Activated CD4-positive, CD25-positive, alpha-beta regulatory T cell (primary cell): ENCODE data around the gene GALNT16.

Experiments used
- DNase-seq, 4 experiments: peaks; one replicate each; lab custom pipeline; 2025; lab: John Stamatoyannopoulos, UW

GALNT16 gene

DNA sequence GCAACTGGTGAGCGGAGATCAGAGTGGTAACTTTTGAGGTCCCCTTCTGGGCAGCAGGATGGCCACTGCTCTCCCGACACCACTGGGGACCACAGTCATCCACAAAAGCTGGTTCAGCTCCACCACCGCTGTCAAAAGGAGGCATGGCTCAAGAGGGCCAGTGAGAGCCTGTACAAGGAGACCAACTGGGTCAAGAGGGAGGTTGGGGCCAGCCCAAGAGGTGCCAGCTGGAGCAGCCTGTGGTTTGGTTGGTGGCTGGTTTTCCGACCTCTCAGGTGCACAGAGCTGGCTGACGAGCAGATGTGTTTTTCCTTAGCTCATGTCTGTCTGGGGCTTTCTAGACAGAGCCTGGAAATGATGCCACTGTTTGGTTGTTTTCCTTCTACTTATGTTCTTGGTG lies 78.0 kb downstream of the GALNT16 start:
- no peak for DNase-seq

DNA sequence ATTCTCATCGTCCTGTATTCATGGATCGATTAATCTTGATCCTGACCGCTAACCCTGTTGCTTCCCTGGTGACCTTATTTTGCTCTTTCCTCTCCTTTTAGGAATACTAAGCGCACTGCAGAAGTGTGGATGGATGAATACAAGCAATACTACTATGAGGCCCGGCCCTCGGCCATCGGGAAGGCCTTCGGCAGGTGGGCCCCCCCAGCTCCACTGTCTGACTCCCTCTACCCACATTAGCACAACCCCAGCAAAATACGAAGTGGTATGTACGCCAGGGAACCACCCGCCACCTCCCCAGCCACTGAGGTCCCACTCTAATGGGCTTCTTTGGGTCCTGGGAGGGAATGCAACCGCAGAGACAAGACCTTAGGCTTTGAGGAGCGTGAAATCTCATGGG lies 79.5 kb downstream of the GALNT16 start:
- DNase-seq = no peak

DNA sequence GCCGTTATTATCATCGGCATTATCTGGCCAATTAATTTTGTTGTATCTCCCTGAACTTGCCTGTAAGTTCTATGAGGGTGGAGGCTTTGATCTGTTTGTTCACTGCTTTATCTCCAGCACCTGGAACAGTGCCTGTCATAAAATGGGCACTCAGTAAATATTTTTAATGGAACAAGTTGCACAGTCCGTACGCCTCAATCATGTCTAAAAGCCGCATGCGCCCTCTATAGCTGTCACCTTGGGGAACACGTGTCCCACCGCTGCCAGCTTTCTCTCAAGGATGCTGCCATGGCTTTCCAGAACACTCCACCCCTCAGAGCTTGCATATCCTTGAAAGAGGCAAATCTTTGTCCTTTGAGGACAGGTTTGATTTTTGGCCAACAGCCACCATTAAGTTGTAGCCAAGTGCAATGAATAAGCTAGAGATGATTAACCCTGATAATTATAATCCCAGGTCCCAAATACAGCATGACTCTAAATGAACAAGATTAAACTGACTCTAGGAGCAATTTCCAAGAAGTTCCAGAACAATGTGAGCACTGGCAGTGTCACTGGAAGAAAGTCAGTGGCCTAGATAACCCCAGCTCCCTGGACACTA lies 83.1 kb downstream of the GALNT16 start:
- no peak for DNase-seq

DNA sequence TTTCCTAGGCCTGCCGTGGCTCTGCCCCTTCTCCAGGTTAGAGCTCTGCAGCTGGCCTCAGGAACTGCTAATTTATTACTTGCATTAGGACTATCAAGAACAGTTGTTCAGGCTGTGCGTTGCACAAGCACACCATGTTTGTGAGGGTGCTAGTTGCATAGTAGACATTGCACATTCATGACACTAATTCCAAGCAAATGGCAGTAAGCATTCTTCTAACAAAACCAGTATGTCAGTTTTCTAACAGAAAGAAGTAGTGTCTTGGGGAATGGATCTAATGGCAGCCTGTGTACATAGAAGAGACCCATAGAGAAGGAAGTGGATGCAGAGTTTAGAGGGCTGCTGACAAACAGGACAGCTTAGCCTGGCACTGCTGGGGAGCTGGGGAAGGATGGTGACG lies 84.2 kb downstream of the GALNT16 start:
- DNase-seq = no peak

DNA sequence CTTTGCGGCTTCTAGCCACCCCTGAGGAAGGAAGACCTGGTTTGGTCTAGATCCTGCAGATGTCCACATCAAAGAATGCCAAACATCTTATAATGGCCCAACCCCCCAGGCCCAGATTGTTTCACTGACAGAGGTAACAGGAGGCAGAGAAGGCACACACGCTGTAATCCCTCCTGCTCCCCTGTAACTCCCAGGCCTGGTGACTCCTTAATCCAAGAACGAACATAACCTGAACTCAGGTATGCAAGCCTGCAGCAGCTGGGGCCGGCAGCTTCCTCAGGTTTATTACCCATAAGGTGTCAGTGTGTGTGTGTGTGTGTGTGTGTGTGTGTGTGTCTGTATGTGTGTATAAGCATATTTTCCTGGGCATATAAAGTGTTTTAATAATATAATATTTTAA lies 85.4 kb downstream of the GALNT16 start:
- DNase-seq = no peak

DNA sequence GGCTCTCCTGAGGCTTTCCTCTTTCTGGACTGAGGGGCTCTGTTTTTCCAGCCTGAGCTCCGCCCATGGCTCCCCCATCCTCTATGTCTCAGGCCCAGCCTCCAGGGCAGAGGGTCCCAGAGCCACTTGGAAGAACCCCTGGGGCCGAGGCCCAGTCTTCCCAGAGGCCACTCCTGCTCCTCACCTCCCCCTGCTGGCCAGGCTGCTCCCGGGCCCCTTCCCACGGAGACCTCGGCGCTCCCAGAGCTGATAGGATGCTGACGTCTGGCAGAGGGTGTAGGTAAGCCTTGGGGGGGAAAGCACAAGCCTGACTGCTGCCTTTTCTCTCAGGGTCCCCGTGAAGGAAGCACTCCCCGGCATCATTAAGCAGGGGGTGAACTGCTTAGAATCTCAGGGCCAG lies 86.8 kb downstream of the GALNT16 start:
- no peak for DNase-seq

DNA sequence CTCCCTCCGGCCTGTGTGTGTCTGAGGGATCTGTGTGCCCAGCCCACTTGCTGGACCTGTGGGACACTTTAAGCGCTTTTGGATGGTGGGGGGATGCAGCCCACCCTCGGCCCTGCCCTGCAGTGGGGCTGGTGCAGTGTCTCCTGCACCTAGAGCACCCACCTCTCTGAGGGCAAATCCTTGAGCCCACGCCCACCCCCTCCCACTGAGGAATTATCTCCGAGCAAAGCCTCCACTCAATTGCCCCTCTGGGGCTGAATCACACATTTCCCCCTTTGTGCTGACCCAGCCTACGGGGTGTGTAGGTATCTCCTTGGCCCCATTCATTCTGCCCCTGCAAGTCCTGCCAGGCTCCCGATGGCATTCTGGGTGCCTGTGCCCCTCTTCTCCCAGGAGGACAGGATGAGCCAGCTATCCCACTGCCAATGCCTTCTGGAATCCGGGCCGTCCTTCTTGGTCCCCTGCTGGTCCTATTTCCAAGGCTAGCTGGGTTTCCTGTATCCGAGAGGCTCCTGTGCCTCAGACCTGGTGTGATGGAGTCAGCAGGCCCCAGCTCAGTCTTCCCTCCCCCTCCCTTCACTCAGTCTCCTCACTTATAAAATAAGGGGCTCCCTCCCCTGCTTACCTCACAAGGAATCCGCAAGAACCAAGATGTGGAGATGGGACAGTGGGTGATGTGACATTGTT lies 89.3 kb downstream of the GALNT16 start:
- DNase-seq = no peak

DNA sequence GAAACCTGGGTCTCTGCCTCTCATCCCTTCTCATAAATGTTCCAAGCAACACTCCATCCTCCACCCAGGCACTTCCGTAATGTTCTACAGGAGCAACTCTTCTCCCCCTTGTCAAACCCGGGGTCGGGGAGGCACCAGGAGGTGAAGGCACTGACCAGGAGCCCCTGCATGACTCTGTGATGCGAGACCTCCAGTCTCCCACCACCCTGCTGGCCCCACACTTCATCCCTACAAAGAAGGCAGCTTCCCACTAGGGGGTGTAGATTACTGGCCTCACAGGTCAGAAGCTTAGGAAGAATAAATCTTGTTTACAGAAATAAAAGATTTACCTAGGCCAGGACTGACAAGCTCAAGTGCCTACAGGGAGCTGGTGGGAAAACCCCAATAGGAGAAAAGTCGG lies 90.9 kb downstream of the GALNT16 start:
- DNase-seq = no peak

DNA sequence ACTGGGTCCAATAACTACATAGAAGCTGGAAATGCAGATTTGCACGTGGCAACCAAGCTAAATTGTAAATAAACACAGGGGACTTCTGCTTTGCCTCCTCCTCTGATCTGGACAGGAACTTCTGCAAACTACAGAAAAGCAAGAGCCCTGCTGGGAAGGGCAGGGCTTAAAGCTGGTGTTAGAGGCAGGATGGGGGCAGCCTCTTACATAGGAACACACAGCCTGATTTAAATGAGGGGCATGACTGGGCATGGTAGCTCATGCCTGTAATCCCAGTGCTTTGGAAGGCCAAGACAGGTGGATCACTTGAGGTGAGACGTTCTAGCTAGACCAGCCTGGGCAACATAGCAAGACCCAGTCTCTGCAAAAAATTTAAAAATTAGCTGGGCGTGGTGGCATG lies 91.4 kb downstream of the GALNT16 start:
- DNase-seq = no peak

DNA sequence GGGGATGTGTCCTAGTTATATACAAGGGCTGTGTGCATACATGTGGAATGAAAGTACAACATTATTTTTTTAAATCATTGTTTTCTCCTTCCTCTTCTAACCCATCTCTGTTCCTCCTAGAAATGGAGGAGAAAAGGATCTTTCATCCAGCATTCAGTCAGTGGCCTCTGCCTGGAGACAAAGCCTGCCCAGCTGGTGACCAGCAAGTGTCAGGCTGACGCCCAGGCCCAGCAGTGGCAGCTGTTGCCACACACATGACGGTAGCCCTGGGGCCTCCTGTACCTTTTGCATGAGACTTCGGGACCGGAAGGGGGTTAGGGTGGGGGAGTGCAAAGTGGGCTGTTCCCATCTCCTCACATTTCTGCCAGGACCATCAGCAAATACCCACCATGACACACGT lies 92.0 kb downstream of the GALNT16 start:
- no peak for DNase-seq

DNA sequence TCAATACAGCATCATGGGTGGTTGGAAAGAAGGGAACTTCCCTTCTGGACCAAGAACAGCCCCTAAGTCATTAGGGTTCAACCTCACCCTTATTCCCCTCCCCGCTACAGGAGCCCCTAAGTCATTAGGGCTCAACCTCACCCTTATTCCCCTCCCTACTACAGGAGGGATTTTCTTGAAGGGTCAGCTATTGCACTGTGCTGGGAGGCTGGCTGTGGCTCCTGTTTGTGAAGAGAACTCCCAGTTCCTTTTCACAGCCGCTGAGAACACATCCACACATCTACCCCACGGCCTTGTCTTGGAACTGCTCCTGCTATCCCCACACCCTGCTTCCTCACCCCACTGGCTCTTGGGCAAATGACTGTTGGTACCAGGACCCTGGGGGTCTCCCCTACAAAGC lies 93.2 kb downstream of the GALNT16 start:
- no peak for DNase-seq

DNA sequence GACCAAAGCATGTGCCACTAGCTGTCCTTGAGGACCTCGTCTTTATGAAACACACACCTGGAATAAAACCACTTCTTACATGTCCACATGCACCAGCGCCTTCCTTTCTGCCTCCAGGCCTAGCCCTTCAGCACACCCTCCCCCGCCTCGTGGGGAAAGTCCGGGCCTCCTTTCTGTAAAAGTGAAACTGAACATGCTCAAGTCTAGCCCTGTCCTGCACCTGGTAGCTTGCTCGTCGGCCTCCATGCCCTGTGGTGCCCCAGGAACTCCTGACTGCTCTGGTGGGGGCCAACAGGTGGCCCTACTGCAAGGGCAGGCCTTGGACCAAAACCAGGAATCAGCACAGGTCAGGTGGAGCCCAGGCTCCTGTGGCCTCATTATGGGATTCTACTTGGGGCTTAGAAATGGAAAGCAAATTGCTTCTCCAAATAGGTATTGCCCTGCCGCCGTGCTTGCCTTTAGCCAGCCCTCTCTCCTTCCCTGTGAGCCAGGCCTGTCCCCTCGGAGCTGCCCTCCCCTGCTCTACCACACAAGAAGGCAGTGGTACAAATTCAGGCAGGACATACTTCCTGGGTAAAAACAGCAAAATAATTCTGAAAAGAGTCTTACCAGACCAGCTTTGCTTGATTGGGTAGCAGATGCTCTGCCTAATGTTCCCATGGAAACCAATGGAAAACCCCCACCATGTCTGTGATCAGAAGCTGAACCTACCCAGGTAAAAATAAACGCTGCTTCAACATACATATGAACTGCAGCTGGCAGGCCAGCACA lies 94.6 kb downstream of the GALNT16 start:
- DNase-seq = peak; percentile 40 to 58 (median 48)

DNA sequence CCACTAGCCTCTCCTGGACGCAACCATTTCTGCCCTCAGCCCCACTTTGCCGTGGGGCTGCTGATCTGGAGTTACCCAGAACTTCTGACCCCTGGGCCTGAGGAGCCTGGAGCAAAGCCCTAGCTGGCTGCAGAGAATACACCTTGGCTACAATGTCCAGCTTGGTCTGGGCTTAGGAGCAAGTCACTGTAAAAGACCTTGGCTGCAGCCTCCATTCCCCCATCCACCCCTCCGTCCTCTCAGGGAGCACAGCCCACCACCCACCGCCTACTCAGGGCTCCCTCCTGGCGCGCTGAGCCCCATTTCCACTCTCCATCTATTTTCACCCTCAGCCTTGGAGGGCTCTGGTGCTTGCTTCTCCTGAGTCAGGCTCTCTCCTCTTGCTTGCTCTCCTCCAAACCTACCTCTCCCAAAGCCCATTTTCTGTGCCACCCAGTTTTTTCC lies 95.2 kb downstream of the GALNT16 start:
- no peak for DNase-seq

DNA sequence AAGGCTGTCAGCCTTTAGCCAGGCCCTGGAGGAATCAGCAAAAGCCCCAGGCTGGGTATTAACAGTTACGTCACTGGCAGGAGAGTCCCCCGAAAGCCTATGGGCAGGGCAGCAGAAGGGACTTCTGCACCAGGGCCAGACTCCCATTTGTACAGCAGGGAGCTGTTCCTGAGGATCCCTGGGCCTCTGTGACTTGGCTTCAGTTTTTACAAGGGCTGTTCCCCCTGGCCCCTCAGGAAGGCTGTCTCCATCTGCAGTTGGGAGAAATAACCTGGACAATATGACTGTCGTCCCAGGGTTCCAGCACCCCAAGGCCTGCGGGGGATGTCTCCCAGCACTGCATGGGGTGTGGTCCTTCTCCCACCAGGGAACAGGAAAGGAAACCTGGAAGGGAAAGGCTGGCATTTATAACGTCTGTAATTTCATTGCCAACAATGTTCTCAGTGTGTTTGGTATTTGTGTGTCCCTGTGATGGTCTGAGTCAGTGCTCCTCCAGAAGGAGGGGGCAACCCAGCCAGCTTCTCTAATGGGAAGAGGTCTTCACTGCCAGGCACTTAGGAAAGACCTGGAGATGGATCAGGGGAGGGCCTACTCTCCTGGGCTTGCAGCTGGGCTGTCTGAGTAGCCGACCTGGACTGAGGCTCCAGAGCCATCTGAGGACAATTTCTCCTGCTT lies 95.8 kb downstream of the GALNT16 start:
- DNase-seq = no peak

DNA sequence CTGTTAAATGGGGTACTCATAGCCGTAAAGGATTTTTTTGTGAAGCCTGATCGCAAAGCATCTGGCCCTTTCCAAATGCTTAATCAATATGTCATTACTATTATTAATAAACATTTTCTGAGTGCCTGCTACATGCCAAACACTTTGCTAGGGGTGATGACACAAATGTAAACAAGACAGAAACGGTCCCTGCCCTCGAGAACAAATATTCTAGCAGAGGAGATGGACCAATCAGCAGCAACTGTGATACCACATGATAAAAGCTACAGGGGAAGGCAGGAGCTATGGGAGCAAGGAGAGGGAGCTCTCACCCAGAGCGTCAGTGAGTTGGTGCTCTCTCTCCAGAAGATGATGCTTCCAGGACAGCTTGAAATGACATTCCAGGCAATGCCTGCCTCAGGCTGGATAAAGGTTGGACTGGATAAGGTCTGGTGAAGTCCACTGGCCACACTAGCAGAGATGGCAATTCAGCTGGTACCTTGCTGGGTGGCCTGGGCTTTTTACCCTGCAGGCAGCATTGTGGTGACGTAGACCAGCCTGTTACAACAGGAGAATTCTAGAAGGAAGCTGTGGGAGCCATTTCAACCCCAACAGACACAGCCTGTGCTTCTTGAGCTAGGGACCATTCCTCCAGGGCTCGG lies 97.1 kb downstream of the GALNT16 start:
- DNase-seq = no peak

DNA sequence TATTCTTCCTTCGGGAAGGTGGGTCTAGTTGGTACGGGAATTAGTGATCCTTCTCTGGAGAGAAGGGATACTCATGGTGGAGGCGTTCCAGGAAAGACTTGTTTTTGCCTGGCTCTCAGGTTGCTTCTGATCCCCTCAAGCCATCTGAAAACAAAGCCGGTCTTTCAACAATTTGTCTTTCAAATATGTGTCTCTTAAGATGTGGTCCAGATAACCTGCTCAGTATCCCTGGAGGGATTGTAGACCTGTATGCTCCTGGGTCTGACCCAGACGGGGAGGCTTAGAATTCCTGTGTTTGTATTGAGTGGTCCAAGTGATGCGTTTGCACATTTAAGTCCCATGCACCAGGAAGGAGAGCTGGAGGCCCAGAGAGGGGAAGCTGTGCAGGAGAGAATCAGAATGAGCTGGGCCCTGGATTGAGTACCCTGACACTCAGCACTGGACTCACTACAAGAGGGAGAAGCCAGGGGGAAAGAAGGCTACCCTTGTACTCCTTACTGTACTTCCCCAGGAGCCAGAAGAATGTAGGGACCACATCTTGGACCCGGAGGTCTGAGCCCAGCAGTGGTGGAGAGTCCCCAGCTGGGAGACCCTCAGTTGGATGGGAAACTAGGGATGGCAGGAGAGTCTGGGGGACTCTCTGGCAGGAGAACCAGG lies 97.7 kb downstream of the GALNT16 start:
- no peak for DNase-seq

DNA sequence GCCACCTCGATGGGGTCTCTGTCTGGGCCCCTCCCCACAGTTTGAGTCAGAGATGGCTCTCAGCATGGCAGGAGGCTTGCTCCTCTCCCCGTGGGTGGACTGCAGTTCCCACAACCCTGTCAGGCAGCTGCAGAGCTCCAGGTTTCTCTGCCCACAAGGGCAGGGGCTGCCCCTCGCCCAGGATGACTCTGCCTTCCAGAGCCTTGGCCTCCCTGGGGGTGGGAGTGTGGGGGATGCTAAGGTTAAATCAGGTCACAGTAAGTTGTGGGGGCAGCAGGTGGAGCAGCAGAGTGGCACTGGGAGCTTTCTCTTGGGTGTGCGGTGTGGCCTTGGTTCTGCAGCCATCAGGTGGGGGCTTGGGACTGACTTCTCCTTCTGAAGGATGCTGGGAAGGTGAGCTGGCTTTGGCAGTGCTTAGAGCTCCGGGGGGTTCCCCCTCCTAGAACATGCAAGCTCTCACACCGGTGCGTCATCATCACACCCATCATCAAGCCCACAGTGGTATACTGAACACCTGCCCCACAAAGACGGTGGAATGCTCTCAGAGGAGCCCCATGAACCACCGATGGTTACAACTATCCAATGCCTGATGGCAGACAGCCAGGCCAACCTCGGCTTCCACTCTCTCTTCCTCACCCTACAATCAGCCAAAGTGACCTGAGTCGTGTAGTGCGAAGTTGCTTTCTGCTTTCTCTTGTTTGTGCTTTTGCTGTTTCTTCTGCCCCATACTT lies 98.4 kb downstream of the GALNT16 start:
- DNase-seq = peak in 1 of 4 experiments; percentile 23

DNA sequence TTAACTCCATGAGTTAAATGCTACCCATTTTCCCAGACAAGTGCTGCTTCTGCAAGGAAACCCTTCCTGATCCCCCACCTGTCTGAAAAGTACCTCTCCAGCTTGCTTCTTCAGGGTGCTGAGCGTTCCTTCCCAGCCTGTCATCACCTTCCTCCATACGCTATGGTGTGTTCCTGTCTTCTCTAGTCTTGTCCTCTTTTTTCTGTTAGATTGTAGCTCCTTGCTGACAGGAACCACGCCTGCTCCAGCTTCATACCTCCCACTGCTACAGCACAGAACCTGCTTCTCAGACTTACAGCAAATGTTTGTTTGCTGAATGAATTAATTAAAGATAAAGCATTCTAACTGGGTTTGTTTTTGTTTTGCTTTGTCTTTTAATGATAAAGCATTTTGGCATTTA lies 99.0 kb downstream of the GALNT16 start:
- no peak for DNase-seq

DNA sequence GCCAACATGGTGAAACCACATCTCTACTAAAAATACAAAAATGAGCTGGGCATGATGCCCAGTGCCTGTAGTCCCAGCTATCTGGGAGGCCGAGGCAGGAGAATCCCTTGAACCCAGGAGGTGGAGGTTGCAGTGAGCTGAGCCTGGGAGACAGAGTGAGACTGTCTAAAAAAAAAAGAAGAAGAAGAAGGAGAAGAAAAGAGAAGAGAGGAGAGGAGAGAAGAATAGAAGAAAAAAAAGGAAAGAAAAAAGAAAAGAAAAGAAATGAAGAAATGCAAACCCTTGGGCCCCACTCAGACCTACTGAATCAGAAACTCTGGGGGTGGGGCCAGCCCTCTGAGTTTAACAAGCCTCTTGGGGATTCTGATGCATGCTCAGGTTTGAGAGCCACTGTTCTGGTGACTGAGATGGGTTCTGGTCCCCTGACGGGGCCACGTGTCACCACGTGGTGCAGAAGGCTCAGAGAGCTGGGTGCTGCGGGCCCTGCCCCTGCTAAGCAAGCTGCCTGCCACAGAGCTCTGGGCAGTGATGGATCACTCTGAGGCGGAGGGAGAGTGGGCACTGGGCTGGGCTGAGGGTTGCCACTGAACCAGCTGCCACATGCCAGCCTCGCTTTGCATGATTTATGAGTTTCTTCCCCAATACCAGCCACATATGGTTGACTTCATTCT lies 100.6 kb downstream of the GALNT16 start:
- no peak for DNase-seq

DNA sequence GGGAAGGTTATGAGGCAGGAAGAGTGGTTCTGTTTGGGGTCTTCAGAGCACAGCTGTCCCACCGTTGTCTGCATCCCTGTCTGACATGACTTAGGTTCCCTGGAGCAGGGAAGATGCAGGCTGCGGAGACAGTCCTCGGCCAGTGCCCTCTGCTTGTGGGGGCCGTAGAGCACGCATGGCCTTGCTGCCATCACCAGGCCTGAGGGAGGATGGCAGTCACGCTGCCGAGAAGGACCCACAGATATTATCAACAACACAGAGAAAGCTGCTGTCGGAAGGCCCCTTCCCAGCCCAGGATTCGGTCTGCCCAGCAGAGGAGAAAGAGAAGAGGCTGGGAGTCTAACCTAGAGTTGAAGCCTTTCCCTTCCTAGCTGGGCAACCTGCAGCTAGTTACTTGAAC lies 103.1 kb downstream of the GALNT16 start:
- no peak for DNase-seq
